Omental fat pad (tissue), 4 donors: ENCODE measurements around the gene FCMR. TPM values are rescaled to one million over a fixed set of nuclear protein-coding genes. Genes with fewer than 3 reads are reported as not detected.
A peak's percentile ranks its signal among the peaks of the same experiment; 100 is the strongest.

Experiments used
- ATAC-seq: fragments of 150-250 bp; one replicate; pipeline ENCODE4 v1.9.1; 2016; ENCODE audit warnings: mild to moderate bottlenecking, moderate library complexity; ENCODE audit not compliant: low FRiP score
- DNase-seq: peaks from one replicate; pipeline ENCODE4 v3.0.0-alpha.2; 2019; ENCODE audit warnings: low spot score
- CTCF ChIP-seq, 3 donors: fragments of 450-650 bp; IDR thresholded peaks; one replicate each; pipeline ENCODE4 v1.5.1; 2016 to 2017; ENCODE audit warnings: antibody characterized with exemption in 3 of 3, mild to moderate bottlenecking in 3 of 3, moderate library complexity in 2 of 3
- total RNA-seq, 4 donors: library from RNA; depleted of rRNA; stranded (reverse); fragments of >200 nt; gene quantifications; one replicate each; pipeline ENCODE4 v1.1.0, GENCODE V29; 2016

Gene FCMR
- total RNA-seq, 4 donors from 2014 or later, result 3.2 to 23.2 (median 9.0) TPM

- peak in 1 of 3 donors; percentile 48 for TF ChIP-seq CTCF (IDR thresholded peaks at IDR 0.05)
- DNase-seq, result no peak
- peak; percentile 15 for ATAC-seq
Measured at GRCh38 chr1:206912445-206913095, 9.2 kb downstream of the FCMR start.

GRCh38 chr1:206911064-206911663 is 10.6 kb downstream of the FCMR start:
- DNase-seq, result no peak
- ATAC-seq, result no peak
- peak in 1 of 3 donors; percentile 31 for TF ChIP-seq CTCF (IDR thresholded peaks at IDR 0.05)

- DNase-seq (no peak), ATAC-seq (peak; percentile 55)
- no peak for TF ChIP-seq CTCF (IDR thresholded peaks at IDR 0.05)
Measured at GRCh38 chr1:206909883-206910318, 11.8 kb downstream of the FCMR start.

GRCh38 chr1:206909161-206909882 is 12.4 kb downstream of the FCMR start:
- peak; percentile 64 for DNase-seq
- peak; percentile 88 for ATAC-seq
- no peak for TF ChIP-seq CTCF (IDR thresholded peaks at IDR 0.05)

- no peak for ATAC-seq
- no peak for DNase-seq
- TF ChIP-seq CTCF (IDR thresholded peaks at IDR 0.05), result no peak
Measured at GRCh38 chr1:206908038-206908437, 13.7 kb downstream of the FCMR start.

GRCh38 chr1:206907304-206907991 is 14.3 kb downstream of the FCMR start:
- no peak for DNase-seq
- no peak for ATAC-seq
- no peak for TF ChIP-seq CTCF (IDR thresholded peaks at IDR 0.05)
